ENCODE results near the gene TRIM15.
"Not testable (repeated sequence)": the region's sequence is repeated elsewhere in the genome, so short reads cannot be mapped to it uniquely, and the experiment has no call there.

The TRIM15 gene

DNA sequence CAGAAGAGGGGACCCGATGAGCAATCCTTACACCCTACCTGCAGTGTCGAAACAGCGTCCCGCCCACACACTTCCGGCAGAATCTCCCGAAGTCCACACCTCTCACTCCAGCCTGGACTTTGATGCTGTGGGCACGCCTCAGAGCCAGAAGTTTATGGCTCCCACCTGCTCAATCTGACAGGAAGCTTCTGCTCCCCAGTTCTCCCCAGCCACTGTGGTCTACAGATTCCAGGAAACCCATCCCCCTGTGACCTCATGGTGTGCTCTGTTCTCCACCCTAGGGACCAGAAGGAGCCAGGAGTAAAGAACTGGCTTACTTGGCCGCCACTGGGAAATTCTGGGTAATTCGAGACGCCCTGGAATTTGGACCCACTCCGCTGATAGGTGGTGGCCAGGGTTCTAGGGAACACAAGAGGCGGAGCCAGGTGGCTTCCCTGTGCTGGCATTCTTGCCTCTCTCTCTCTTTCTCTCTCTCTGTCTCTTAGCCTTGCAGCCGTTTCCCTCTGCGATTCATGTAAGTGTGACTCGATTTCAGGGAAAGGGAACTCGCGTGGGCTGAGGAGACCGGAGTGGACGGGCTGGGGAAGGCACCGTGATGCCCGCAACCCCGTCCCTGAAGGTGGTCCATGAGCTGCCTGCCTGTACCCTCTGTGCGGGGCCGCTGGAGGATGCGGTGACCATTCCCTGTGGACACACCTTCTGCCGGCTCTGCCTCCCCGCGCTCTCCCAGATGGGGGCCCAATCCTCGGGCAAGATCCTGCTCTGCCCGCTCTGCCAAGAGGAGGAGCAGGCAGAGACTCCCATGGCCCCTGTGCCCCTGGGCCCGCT lies at the start of gene TRIM15:
TSS of gene TRIM15 (plus strand) at position 457 of the 828 bp plus-strand sequence. CDS start at position 596, 139 bp downstream.
- DNase-seq = no peak

DNA sequence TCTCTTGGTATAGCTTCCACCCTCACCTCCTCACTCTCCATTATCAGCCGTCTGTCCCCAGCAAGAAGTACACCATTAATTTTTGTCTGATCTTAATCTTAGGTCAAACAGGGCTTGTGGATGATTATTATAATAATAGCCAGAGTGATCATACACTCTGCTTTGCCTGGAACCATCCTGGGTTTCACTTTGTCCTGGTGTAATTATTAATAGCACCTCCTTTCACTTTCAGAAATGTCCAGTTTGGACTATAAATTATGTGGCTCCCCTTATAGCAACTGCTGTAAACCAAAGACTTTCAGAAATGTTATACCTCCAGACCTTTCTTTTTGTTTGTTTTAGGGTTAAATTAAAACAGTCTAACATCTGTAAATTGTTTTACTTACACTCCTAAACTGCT lies 49.5 kb upstream of the TRIM15 start:
- DNase-seq = no peak

DNA sequence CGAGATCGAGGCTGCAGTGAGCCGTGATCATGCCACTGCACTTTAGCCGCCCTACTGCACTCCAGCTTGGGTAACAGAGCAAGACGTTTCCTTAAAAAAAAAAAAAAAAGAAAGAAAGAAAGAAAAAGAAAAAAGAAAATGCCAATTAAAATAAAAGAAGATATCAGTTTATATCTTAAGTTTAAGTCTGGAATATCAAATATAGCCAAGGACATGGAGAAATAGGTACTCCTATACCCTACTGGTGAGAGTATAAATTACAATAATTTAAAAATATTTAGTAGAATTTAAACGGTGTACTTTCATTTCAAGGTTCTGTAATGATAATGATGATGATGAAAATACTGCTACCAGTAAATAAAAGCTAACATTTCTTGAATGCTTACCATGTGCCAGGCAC lies 46.6 kb upstream of the TRIM15 start:
- DNase-seq = no peak

DNA sequence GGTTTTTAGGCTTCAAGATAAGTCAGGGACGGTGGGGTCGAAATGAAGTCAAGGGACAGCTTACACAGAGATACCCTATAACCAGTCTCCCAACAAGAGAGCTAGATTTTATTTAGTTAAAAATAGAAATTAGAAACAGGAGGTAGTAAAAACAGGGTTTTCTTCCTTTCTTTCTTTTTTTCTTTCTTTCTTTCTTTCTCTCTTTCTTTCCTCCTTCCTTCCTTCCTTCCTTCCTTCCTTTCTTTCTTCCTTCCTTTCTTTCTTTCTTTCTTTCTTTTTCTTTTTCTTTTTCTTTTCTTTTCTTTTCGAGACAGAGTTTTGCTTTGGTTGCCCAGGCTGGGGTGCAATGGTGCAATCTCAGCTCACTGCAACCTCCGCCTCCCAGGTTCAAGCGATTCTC lies 44.7 kb upstream of the TRIM15 start:
- DNase-seq = not testable (repeated sequence)

DNA sequence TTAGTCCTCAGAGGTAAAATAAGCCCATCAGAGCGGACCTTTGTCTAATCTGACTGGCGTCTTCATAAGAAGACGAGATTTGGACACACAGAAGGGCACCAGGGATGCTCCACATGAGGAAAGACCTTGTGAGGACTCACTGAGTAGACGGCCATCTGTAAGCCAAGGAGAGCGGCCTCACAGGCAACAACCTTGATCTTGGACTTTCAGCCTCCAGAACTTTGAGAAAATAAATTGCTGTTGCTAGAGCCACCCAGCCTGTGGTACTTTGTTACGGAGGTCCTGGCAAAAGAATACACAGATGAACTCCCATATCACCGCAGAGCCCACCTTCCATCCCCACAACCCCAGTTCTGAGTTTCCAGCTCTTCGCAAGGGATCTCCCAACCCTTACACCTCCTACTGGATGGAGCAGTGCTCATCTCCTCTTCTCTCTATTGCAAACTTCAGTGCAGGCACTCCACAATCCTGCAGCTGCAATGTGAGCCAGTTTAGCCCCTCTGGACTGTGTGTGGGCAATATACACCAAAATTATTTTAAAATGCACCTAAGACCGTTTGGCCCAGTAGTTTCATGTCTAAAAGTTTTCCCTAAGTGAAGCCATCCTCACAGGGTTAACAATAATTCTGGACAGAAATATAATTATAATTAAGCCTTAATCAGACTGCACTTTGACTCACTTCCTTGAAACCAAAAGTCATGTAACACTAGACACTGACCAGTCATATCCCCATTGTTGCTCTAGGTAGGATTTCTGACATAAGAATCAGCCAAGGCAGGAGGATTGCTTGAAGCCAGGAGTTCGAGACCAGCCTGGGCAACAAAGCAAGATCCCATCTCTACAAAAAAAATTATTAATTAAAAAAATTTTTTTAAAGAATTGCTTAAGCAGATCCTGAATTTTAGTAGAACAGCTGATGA lies 41.6 kb upstream of the TRIM15 start:
- no peak for DNase-seq

DNA sequence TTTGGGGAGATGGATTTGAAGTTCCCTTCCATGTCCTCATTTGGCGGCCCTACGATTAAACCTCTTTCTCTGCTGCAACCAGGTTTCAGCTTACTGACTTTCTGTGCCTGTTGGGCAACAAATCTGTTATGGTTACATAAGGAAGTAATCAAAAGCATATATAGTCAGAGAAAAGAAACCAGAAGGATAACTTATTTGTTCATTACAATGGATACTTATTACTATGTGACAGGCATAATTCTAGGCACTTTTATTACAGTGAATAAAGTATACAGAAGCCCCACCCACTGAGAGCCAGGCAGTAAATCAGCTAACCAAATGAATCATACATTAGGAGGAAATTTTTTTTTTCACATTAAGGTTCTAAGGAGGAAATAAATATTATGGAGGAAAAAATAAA lies 40.8 kb upstream of the TRIM15 start:
- no peak for DNase-seq

DNA sequence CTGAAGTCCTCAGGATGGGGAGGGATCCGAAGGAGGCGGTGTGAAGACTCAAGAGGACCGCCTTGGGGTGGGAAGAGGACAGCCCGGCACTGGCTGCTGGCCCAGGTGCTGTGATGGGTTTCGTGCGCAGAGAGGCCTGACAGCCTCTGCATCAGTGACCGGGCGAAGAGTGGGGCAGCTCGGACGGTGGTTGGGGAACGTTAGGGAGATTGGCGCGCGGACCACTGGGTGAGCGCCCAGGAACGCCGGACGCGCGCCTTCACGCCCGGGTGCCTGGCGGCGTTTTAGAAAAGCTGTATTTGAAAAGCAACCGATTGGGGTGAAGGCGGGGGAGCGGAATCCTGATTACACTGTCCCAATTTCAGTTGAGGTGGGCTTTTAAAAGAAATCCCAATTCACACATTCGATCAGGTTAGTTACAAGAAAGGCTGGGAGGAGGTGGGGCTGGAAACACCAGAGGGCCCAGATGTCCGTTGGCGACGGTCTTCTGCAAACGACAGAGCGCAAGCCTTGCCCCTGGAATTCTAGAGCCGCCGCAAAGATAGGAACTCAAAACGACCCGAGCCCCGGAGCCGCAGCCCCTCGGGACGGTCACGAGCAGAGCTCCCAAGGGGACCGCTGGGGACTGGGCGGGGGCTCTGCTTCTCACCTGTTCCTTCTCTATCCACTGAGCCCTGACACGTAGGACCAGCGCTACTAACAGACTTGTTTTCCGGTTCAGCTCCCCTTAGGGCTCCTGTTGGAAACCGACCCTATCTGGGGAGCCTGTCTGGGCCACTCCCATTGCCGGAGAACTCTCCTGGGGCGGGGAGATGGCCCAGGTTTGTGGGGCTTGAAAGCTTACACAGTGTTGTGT lies 35.9 kb upstream of the TRIM15 start:
- DNase-seq = no peak

DNA sequence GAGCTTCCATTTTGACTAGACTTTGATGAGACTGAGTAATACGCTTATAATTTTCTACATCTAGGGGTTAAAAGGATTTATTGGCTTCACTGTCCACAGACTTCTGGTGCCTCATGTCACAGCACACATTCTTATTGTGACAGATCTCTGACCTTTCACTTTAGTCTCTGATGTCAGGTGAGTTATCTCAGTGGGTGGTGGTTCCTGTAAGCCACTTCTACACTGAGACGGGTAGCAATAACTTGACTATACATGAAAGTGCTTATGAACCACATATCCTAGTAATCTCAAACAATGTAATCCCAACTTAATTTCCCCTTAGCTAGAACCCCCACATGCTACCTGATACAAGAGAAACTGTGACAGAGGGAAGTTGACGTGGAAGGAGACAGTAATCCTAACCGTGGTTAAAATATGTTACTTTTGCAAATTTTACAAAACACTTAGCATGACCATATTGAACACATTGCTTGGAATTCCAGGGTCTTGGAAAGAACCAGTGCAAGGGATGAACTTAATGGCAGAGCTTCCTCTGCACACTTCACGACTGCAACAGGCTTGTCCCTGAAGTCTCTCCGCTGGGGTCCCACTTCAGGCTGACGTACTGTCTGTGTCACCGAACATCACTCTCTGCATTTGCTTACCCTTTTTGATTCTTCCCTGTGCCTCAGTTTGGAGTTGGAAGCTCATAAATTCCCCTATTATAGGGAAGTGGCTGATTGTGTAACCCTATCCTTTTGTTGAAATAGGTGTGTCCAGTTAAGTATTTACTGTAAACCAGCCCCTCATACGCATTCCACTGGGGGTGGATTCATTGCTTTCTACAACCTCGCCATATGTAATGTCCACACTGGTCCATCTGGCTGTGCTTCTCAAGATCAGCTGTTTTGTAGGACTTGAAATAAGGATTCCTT lies 33.8 kb upstream of the TRIM15 start:
- DNase-seq = no peak

DNA sequence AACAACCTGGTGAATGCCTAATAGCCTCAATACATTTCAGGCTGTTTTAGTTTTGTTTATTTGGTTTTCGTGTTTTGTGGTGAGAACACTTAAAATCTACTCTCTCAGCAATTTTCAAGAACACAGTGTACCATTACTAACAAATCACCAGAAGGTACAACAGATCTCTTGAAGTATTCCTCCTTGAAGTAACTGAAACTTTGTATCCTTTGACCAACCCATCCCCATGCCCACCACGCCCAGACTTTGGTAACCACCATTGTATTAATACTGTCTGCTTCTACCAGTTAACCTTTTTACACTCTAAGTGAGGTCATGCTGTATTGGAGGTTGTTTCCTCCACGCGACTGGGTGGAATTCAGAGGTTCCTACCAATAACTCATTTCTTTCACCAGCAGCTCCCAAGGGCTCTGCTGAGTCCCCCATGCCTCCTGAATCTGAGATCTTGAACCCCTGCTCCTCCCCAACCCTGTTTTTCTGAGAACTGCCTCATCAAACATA lies 33.1 kb upstream of the TRIM15 start:
- no peak for DNase-seq

DNA sequence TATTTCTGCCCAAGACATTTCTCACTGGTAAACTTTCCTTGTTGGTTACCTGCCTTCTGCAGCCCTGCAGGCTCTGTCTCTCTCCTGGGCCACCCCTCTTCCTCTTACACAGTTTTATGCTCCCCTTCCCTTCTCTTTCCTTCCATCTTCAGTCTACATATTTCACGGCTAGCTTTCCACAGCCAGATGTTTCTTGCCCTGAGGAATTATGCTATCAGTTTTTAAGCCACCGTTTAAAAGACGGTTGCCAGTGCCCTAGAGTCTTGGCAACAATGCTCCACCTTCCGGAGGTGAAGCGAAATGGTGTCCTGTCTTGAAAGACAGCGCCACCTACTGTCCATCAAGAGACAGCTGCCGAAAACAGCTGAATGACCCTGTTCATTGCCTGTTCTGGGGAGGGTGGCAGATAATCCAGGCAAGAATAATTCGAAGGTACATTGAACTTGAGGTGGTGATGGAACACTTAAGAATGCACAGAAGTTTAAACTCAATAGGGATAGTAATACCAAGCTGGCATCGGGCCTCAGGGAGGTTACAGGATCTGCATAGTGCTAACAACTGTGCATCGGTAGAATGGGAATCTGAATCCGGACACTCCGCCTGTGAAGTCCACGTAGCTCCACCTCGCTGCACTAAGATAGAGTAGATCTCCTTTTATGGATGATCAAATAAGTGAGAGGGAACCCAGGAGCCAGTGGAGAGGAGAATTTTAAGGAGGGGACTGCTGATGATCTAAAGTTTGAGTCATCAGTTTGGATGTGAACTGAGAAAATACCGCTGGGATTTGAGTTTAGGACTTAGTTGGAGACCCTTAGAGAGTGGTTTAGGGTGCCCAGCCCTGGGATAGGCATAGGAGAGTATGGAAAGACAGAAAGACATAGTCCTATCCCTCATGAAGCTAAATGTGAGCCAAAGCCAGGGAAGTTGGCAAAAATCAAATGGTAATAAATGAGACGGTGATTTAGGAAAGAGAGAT lies 32.2 kb upstream of the TRIM15 start:
- peak; percentile 63 for DNase-seq

DNA sequence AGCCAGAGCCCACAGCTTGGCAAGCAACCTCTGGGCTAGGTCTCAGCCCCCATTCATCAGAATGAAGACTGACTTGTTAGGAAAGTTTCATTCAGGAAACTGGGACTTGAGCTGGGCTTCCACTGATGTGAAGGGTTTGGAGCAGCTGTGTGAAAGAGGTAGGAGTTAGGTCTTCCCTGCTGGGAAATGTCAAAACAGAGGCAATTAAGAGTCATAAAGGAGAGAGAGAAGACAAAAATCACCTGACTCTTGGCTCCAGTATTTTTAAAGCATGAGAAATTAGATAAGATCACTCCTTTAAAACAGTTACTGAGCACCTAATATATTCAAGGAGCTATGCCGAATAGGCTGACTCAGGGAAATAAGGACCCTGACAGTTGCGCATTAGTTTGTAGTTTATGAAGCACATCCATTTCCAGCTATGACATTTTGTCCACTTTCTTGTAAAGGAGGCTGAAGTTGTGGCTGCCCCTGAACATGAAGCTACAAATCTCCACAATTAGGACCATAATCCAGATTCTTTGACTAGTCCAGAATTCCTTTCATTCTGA lies 31.3 kb upstream of the TRIM15 start:
- DNase-seq = no peak

DNA sequence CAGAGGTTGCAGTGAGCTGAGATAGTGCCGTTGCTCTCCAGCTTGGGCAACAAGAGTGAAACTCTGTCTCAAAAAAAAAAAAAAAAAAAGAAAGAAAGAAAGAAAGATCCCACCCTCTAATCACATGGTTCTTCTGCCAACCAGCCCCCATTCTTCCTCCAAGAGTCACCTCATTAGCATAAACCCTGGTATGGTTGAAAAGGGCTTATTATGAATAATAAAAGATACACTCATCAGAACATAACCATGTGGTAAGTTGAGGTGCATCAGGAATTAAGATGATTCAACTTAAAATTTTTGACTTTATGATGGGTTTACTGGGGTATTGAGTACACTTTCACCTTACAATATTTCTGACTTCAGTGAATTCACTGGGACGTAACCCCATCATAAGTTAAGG lies 28.2 kb upstream of the TRIM15 start:
- DNase-seq = no peak

DNA sequence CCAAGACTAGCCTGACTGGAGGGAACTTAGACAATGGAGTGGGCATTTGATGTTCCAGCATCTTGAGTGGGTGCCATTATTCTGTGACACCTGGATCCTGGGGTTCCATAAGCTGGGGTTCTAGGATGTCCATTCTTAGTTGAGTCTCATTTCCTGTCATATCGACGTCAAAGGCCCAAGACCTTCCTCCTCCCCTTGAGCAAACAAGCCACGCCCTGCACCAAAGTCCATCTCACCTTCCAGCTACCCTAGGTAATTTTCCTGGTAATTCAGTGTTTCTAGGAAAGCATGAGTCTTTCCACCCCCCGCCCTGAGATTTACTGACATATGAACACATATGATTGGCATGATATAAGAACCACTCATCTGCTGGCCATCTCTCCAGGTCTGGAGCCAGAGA lies 27.6 kb upstream of the TRIM15 start, which contains the start of gene TRIM40:
TSS of gene TRIM40 (plus strand) at position 384 of the 400 bp plus-strand sequence. CDS start 897 bp downstream, outside the sequence.
- DNase-seq = no peak

DNA sequence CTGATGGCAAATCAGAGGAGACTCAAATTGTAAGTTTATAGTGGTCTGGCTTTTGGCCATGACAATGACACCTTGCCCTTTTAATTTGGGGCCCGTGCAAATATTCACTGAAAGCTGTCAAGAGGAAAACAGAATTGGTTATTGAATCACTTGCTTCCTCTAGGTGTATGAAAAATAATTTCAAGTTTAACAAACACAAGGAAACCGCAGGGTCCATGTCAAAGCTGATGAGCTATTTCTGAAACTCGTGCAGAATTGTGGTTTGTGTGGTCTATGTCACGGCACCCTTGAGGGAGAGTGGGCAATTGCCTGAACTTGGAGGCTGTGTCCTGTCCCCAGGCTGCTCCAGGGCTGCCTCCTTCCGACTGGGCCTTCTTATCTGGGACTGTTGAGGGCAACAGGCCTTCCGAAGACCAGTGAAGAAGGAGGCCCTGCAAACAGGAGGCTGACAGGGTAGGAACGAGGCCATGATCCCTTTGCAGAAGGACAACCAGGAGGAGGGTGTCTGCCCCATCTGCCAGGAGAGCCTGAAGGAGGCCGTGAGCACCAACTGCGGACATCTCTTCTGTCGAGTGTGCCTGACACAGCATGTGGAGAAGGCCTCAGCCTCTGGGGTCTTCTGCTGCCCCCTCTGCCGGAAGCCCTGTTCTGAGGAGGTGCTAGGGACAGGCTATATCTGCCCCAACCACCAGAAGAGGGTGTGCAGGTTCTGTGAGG lies 26.6 kb upstream of the TRIM15 start:
- no peak for DNase-seq

DNA sequence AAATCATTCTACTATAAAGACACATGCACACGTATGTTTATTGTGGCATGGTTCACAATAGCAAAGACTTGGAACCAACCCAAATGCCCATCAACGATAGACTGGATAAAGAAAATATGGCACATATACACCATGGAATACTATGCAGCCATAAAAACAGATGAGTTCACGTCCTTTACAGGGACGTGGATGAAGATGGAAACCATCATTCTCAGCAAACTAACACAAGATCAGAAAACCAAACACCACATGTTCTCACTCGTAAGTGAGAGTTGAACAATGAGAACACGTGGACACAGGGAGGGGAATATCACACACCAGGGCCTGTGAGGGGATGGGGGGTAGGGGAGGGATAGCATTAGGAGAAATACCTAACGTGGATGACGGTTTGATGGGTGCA lies 23.1 kb upstream of the TRIM15 start:
- not testable (repeated sequence) for DNase-seq

DNA sequence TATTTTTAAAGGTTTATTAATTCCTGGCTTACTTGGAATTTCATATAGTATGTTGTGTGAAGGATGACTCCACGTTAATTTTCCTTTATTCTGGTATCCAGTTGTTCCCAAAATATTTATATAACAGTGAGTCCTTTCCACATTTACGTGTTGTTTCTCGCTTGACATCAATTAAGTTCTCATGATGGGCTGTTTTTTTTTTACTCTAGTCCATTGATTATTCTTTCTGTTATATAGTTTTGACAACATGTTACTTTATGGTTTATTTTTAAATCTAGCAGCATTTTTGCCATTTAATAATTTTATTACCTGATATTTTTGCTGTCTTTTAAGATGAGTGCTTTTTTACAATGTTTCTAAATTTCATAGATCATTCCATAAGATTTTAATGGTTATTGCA lies 20.7 kb upstream of the TRIM15 start:
- DNase-seq = no peak

DNA sequence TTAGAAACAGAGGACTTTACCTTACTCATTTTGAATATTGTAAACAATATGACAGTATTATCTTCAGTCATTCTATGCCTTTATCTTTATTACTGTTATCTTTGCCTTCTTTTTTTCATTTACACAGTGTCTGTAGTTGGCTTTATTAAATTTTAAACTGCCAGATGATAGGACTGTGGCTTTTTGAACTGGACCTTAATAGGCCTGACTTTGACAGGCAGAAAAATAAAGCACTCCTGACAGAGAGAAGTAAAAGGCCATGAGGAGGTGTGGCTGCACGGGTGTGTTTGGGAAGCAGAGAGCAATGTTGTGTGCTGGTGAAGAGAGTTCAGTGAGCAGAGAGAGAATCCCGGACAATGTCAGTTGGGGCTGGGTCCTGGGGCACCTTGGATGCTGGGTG lies 19.6 kb upstream of the TRIM15 start:
- DNase-seq = no peak

DNA sequence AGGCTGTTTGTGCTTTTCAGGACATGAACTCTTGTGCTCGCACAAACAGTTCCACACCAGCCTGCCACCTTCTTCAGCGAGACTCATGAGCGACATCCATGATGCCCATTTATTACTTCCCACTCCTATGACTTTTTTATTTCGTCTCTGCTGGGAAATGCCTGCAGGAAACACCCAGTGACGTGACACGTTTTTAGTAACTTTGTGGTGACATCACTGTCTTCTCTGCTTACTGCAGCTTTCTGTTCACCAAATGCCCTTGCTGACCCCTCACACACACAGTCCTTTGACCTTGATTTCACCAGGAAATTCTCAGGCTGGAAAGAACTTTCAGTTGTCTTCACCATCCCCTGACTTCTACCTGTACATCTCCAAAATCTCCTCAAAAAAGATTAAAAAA lies 18.5 kb upstream of the TRIM15 start:
- DNase-seq = no peak

DNA sequence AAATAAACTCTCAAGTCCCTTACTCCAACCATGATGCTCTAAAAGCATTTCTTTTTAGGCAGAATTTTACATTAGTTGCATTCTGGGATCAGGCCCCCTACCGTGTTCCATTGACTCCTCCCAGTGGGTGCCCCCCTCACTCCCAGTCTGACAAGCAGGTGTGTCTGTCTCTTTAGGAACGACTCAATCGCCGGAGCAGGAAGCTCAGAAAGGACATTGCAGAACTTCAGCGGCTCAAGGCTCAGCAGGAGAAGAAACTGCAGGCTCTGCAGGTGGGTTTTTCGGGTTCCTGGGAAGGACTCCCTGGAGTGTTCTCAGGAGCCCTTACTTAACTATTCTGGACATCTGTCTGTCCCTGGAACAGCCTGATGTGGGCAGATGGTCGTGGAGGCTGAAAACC lies 17.5 kb upstream of the TRIM15 start:
- no peak for DNase-seq
